ENCODE data around the gene LCN10.

LCN10 gene

DNA sequence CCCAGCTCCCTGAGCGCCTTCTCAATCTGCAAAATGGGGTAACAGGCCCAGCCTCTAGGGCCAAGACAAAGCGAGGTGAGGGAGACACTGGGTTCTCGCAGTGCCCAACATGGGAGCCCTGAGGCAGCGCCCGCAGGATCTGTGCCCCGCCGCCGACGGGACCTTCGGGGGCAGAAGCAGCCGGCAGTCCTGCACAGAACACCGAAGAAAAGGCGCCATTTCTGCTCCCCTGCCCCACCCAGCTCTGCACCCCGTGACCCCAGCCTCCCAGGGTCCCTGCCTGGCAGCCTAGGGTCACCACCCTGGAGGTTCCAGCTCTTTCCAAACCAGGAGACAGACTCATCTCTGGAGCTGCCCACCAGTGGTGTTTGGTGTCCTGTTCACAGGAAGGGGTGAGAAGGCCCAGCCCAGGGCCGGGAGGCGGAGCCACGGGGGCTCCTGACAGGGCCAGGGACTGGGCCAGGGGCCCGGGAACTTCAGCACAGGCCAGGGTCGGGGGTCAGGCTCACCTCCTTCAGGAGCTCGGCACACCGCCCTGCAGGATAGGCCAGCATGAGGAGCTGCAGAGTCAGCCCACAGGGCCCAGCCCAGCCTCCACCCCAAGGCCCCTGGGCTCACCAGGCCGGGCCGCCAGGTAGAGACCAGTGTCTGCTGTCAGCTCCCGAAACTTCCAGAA is 12.0 kb upstream of the LCN10 start:
- DNase-seq (ENCODE audit: low spot score) = no peak

DNA sequence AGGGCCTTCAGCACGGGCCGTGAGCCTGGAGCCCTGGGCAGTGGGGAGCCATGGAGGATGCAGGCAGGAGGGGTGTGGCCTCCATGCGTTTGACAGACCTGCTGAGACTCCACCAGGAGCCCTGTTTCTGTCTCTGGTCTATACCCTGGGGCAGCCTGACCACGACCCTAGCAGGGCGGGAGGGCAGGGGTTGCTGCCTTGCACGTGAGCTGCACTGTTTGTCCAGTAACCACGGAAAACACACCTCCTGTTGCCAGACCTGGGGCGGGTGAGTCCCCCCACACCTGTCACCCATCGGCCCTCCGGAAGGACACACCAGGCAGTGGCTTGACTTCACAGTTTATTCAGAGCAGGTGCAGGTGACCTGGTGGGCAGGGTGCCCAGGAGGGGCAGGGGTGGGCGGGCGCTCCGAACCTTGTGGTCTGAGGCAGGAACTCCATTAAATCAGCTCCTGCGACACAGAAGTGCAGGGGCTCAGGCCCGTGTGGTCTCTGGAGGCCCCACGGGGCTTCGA is 11.4 kb upstream of the LCN10 start:
- DNase-seq (ENCODE audit: low spot score) = no peak

DNA sequence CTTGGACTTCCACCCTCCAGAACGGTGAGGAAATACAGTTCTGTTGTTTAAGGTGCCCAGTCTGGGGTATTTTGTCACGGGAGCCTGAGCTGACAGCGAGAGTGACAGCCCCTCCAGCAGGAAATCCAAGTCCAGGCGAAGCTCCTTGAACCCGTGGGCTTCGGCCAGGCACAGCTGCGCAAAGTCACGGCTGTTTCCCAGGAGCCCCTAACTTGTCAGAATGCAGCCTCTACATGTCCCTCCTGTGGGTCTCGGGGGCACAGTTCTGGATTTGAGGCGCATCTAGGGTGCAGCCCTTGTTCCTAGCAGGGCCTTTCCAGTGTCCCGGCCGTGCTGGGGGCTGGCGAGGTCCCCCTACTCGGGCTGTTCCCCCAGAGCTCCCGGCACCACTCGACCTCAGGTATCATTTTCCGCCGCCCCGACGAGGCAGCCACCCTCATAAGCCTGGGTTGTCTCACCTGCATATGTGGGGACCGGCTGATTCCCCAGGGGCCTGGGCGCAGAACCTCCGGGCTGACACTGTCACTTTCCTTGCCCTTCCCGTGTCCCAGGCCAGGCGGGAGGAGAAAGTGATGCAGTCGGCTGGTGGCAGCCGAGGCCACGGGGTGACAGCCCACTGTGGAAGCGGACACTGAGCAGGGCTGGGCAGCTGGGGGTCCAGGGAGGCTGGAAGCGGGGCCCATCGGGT is 10.8 kb upstream of the LCN10 start:
- no peak for DNase-seq (ENCODE audit: low spot score)

DNA sequence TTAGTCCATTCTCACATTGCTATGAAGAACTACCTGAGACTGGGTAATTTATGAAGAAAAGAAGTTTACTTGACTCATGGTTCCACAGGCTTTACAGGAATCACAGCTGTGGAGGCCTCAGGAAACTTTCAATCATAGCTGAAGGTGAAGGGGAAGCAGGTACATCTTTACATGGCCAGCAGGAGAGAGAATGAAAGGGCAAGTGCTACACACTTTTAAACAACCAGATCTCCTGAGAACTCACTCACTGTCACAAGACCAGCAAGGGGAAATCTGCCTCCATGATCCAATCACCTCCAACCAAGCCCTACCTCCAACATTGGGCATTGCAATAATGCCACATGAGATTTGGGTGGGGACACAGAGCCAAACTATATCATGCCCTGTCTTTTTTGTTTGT is 9.1 kb upstream of the LCN10 start:
- no peak for DNase-seq (ENCODE audit: low spot score)

DNA sequence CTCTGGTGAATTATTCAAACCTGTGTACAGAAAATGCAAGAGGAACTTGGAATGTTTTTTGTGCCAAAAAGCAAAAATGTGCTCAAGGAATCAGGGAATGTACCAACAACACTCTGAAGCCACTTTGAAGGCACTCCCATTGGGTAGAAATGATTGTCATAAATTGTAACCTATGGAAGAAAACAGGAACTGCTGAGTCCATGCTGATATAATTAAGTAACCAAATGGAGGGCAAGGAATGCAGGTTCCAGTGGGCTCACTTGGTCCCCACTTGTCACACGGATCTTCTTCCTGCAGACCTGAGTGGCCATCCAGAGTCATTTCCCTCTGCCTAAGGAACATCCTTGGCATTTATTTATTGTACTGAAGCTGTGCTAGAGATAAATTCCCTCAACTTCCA is 8.5 kb upstream of the LCN10 start:
- DNase-seq (ENCODE audit: low spot score) = no peak

DNA sequence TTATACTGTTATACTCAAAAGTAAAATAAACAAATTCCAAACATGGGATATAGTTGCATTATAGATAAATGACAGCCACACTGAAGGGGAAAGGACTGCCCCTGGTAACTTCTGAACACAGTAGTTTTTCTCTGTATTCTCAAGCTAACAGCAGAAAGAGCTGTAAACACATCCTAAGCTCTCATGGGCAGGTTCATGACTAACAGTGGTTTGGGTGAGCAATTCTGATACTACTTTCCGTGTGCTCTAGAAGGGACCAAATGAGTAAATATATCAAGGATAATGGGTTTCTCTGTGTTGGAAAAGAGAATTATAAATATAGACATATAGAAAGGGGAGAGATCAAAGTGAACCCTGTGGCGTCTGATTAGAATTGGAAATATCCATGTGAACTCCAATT is 7.8 kb upstream of the LCN10 start:
- DNase-seq (ENCODE audit: low spot score) = no peak

DNA sequence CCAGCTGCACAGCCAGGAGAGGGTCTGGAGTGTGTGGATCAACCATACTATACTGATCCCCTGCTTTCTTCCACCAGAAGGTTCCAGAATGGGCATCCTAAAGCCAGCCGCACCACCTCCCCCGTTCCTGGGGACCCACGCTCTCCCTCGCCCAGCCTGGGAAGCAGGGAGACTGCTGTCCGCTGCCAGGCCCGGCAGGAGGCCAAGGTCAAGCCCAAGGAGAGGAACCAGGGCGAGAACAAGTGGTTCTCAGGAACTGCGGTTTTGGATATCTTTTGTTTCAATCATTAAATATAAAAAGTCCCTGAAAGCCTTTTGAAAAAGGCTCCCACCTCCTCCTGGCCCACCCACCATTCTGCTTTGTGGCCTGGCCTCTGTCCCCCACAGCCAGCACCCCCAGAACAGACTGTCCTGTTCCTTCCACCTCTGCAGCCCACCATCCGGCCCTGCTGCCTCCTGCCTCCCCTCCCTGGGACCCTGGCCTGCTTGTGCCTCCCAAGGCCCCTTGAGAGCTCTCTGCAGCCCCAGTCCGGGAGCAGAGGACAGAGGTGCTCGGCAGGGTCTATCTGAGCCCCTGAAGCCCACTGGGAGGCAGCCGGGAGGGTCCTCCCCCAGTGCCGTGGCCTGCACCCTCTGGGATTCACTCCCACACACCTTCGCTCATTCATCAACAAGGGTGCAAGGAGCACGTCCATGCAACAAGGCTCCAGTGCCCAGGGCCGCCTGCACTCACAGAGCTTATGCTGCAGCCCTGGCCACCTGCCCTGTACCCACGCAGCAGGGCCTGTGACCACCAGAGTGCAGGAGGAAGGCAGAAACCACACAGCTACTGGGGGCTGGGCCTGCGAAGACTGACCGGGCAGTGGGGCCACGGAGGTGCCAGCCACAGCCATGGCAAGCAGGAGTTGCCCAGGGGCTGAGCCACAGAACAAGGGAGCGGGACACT is 6.2 kb upstream of the LCN10 start:
- DNase-seq (ENCODE audit: low spot score) = no peak

DNA sequence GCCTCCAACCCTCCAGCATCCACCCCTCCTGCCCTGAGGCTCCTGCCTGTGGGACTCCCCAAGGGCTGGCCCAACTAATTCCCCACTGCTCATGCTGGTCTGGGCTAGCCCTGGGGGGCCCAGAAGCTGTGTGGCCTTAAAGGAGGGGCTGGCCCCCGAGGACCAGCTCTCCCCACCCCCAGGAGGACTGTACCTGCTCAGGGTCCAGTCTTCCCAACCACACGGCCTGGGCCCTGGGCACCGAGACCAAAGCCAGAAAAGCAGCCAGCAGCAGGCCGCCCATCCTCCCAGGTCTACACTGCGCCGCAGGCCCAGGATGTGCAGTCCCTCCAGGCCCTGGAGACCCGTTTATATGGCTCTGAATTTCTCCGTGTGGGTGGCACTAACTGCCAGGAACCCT is 5.5 kb upstream of the LCN10 start, which contains the start of gene LCN6:
LCN6 (minus strand) TSS at position 325 of the 400 bp plus-strand sequence; CDS start at position 283, 42 bp downstream.
- DNase-seq (ENCODE audit: low spot score) = no peak

DNA sequence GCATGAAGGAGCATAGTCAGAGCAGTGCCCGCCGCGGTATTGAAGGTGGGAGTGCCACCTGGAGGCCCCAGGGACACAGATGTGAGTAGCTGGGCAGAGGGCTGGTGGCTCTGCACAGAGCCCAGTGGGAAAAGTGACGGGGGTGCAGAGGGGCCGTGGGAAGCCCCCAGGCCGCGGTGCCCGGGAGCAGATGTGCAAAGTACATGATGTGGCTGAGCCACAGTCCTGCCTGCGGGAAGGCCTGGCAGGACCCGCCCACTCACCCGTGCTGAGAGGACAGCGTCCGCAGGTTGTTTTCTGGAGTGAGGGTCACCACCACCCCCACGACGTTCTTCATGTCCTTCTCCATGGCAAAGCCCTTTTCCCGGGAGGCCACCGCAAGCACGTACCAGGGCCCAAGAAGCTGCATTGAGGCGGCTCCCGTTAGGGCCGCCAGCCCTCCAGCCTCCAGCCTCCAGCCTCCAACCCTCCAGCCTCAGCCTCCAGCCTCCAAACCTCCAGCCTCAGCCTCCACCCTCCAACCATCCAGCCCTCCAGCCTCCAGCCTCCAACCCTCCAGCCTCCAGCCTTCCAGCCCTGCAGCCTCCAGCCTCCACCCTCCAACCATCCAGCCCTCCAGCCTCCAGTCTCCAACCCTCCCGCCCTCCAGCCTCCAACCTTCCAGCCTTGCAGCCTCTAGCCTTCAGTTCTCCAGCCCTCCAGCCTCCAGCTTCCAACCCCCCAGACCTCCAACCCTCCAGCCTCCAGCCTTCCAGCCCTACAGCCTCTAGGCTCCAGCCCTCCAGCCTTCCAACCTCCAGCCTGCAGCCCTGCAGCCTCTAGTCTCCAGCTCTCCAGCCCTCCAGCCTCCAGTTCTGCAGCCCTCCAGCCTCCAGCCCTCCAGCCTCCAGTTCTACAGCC is 4.7 kb upstream of the LCN10 start:
- DNase-seq (ENCODE audit: low spot score) = no peak

DNA sequence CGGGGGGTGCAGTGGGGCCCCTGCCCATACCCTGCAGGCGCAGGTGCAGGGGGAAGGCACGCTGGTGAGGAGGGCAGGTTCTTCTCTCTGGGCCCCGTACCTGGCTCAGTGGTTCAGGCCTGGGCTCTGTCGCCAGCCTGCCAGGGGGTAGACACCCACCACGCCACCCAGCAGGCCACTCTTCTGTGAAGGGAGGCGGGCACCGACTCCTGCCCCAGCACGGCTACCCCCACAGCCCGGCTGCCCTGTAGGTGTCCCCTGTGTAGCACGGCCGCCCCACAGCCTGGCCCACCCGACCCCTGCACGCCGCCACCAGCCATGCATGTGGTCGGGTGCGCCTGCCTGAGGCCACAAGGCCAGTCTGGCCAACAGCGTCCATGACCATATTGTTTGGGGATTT is 3.9 kb upstream of the LCN10 start:
- DNase-seq (ENCODE audit: low spot score) = no peak

DNA sequence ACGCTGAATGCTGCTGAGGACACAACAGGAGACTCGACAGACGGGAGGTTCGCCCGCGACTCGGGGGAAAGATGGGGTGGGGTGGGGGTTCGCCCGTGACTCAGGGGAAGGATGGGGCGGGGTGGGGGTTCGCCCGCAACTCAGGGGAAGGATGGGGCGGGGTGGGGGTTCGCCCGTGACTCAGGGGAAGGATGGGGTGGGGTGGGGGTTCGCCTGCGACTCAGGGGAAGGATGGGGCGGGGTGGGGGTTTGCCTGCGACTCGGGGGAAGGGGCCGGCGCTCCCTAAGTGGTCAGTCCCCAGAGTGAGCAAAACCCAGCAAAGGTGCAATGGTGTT is 3.4 kb upstream of the LCN10 start:
- no peak for DNase-seq (ENCODE audit: low spot score)

DNA sequence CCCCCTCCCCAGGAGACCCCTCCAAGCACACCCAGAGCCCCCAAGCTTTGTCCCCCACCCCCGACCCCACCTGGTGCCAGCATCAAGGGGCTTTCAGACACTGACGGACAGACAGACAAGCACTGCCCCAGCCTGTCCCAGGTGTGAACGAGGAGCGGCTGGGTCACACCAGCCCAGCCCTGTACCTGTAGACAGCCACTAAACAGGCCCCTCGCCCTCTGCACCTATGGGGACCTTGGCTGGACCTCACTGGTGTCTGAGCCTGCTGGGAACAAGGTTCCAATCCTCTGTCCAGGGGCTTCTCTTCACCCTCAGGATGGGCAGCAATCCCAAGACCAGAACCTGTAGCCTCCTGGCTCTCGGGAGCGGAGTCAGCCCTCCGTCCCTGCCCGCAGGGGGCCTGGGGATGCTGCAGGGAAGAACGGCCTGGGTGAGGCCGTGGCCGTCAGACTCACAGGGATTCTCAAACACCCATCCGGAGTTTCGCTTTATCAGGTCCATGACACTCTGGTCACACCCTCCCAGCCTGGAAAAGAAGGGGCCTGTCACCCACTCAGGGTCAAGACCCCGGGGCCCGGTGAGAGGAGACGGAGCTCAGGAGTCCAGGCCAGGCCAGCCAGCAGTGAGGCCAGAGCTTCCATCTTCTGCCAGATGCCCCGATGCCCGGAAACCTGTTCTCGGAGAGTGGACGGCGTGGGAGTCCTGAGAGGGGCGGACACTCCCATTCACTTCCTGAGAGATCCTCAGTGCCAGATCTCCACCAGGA is 2.8 kb upstream of the LCN10 start:
- no peak for DNase-seq (ENCODE audit: low spot score)

DNA sequence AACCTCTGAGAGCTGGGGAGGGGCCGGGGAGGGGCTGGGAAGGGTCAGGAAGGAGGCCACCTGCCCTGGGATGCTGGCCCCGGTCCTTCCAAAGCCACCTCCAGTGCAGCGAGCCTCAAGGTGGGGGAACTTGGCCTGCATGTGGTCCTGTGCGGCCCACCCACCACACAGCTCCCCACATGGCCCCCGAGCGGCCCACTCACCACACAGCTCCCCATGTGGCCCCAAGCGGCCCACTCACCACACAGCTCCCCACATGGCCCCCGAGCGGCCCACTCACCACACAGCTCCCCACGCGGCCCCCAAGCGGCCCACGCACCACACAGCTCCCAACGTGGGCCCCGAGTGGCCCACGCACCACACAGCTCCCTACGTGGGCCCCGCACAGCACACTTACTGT is 2.0 kb upstream of the LCN10 start:
- no peak for DNase-seq (ENCODE audit: low spot score)

DNA sequence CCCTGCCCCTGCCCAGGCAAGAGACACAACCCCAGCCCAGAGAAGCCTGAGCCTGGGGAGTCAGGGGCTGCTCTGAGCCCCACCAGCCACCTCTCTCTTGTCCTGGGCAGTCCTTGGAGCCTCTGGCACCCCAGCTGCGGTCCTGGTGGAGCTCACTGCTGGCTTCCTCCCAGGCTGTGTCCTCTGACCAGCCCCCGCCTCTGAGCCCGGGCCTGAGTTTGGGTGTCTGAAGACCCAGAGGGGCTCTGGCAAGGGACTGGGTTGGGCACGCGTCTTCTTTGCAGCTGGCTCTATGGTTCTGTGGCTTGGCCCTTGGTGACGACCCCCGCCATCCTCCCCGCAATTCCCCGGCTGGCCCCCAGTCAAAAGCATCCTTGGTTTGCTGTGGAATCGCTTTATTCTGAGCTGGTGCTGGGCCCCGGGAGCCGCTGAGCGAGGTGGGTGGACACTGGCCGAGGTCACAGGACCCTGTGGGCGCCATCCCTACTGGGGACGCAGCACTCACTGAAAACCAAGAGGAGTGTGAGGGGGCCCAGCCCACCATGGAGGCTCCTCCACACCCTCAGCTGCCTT is 985 bp upstream of the LCN10 start:
- DNase-seq (ENCODE audit: low spot score) = no peak

DNA sequence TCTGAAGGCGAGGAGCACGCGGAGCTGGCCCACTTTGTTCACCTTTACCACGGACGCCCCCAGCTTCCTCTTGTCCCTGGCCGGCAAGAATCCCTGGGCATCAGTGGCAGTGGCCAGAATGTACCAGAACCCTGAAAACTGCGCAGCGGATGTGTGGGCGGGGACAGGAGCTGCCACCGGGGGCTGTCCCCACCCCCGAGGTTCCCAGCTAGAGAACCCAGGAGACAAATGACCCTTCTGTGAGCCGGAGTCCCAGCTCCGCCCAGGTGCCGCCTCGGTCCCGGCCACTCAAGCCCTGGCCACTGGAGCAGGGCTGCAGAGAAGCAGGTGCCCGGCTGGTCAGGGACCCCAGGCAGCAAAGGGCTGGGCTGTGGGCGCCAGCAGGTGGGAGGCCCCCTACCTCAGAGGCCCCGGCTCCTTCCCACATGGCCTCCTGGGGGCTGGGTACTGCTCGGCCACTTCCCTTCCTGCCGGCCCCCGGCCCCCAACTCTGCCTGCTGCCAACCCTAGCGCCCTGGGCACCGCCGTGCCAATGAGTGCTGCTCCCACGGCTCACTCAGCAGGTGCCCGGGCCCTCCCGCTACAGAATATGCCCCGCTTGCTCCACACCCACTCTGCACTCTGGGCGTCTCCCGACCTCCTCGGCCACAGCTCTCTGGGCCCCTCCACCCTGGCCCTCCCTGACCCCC is 713 bp downstream of the LCN10 start:
- DNase-seq (ENCODE audit: low spot score) = no peak

DNA sequence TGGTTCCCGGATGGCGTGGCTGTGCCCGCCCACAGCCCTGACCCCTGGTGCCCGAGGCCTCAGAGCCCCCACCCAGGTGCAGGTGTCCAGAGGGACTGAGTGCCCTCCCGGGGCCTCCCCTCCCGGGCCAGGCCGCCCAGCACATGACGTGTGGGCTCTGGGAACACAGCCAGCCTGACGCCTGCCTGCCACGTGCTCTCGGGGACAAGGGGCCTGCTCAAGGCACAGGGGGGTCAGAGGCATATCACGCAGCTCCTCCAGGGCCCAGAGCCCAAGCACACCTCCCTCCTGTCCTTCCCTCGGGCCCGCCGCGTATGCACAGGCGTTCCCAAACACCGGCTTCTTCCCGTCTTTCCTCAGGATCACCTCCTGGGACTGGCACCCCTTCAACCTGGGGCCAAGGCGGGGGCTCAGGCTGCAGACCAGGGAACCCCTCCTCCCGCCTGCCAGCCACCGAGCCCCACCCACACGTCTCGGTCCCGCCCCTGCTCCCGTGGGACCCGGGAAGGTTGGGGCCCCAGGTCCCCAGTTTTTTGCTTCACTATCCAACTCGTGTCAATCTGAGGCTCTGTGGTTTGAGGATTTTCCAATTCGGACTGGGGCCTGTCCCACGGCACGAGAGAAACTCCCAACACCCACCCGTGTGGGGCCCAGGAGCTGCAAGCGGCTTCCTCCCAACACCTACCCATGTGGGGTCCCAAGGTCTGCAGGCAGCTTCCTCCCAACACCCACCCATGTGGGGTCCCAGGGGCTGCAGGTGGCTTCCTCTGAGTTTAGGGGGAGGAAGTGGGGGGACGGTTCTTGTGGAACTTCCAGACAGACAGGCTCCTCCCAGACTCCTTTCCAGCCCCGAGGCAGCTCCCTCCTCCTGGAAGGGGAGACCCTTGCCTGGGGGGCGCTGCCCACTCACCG is 1.5 kb downstream of the LCN10 start:
- DNase-seq (ENCODE audit: low spot score) = no peak

DNA sequence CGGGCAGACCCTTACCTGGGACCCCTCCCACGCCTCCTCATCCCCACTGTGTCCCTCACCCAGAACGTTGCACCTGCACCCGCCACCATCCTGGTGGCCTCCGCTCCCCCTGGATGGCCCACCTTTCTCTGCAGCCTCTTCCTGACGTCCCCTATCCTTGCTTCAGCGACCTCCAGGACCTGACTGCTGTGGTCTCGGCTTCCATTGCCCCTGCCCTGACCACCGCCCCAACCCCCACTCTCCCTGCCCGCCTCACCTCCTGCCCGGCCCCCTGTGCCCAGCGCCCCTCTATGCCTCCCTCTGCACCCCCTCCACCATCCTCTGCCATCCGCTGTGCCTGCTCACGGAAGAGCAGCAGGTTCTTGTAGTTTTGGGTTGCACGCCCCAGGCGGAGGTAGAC is 2.2 kb downstream of the LCN10 start:
- no peak for DNase-seq (ENCODE audit: low spot score)

DNA sequence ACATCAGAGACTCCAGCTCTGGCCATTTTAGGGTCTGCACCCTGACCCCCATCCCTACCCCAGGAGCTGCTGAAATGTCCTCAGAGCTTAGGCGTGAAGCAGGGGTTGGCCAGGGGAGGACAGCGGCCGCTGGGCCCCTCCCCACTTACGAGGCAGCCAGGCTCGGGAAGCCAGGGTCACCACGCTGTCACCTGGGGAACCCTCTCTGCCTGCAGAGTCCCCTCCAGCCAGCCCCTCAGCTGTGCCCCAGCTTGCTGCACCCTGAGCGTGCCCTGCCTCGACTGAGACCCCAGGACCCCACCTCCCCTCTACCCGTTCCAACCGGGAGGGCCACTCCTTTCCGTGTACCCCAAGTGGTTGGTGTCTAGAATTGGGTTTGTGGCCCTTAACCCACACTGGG is 2.7 kb downstream of the LCN10 start:
- DNase-seq (ENCODE audit: low spot score) = no peak

DNA sequence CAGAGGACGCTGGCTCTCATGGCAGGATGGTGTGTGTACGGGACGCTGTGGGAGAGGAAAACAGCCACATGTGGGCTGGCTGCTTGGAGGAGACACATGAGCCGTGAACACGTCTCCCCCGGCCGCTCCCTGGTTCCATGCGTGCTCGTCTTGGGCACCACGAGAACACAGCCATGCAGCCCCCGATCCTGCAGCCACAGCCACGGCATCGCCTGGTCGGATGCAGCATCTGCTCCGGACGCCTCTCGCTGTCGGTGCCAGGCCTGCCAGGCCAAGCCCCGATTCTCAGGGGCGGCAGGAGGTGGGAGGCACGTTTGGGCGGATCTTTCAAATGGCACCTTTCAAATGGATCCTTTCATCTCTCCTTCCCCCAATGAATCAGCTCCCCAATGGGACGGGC is 3.2 kb downstream of the LCN10 start:
- no peak for DNase-seq (ENCODE audit: low spot score)
